K562 (cell line): ENCODE results near the gene ATP5PB. TPM values are rescaled to one million over a fixed set of nuclear protein-coding genes. Genes with fewer than 3 reads are reported as not detected.

Experiments used
- ATF3 ChIP-seq, 2 experiments: fragments of 450-650 bp in 1 of 2; sonication (generic) in 1 of 2; formaldehyde crosslinking in 1 of 2; IDR thresholded peaks in 1 of 2; conservative IDR thresholded peaks in 1 of 2; 2 replicates each; pipeline versions ENCODE4 v1.6.1 to v1.8.1; 2016 to 2023; ENCODE audit warnings: mild to moderate bottlenecking in 2 of 2, moderate library complexity in 2 of 2, inconsistent platforms in 1 of 2, missing genetic modification reagents in 1 of 2
- CTCFL ChIP-seq: IDR thresholded peaks from 2 replicates; pipeline ENCODE4 v1.6.1; 2011; ENCODE audit warnings: borderline replicate concordance, low read depth, mild to moderate bottlenecking, moderate library complexity, low read length; ENCODE audit not compliant: insufficient read depth, poor library complexity, severe bottlenecking
- DPF2 ChIP-seq: fragments of 450-650 bp; IDR thresholded peaks from 2 replicates; pipeline ENCODE4 v1.6.1; 2016
- FOXK2 ChIP-seq, 2 experiments: fragments of 450-650 bp; IDR thresholded peaks in 1 of 2; conservative IDR thresholded peaks in 1 of 2; 2 replicates each; pipeline ENCODE4 v1.6.1; 2016; ENCODE audit warnings: low read depth in 2 of 2, mild to moderate bottlenecking in 1 of 2
- JUND ChIP-seq, 2 experiments: IDR thresholded peaks; 2 replicates in 1 of 2; 3 replicates in 1 of 2; pipeline ENCODE4 v1.6.1; 2011; ENCODE audit warnings: borderline replicate concordance in 2 of 2, low read depth in 2 of 2, low read length in 2 of 2, improper control_type of control experiment in 1 of 2, missing biosample characterization in 1 of 2, missing genetic modification characterization in 1 of 2, missing genetic modification reagents in 1 of 2
- MLX ChIP-seq, 2 experiments: fragments of 450-650 bp in 1 of 2; sonication (generic) in 1 of 2; formaldehyde crosslinking; conservative IDR thresholded peaks; 2 replicates each; pipeline versions ENCODE4 v1.4.0 to v1.8.1; 2020 to 2022; ENCODE audit warnings: mild to moderate bottlenecking in 1 of 2, missing genetic modification reagents in 1 of 2
- MXI1 ChIP-seq: IDR thresholded peaks from 2 replicates; pipeline ENCODE4 v1.6.1; 2011; ENCODE audit warnings: low read depth, mild to moderate bottlenecking, improper control_type of control experiment, low read length
- NBN ChIP-seq: fragments of 450-650 bp; IDR thresholded peaks from 2 replicates; pipeline ENCODE4 v1.6.1; 2016; ENCODE audit warnings: low read depth, mild to moderate bottlenecking
- NFE2 ChIP-seq: IDR thresholded peaks from 2 replicates; pipeline ENCODE4 v1.6.1; 2014; ENCODE audit warnings: antibody characterized with exemption, low read depth
- NFYB ChIP-seq: IDR thresholded peaks from 2 replicates; pipeline ENCODE4 v1.6.1; 2011; ENCODE audit warnings: mild to moderate bottlenecking, moderate library complexity; ENCODE audit not compliant: insufficient read length; ENCODE audit errors: extremely low read depth
- NR2C1 ChIP-seq, 2 experiments: fragments of 450-650 bp; IDR thresholded peaks; 2 replicates each; pipeline ENCODE4 v1.6.1; 2017; ENCODE audit warnings: mild to moderate bottlenecking in 2 of 2, antibody characterized with exemption in 1 of 2, inconsistent platforms in 1 of 2, missing compliant biosample characterization in 1 of 2, missing genetic modification characterization in 1 of 2
- PBX2 ChIP-seq, 2 experiments: IDR thresholded peaks in 1 of 2; conservative IDR thresholded peaks in 1 of 2; 2 replicates each; pipeline ENCODE4 v1.6.1; 2016; ENCODE audit warnings: low read depth in 2 of 2, mild to moderate bottlenecking in 1 of 2, missing compliant biosample characterization in 1 of 2, missing genetic modification characterization in 1 of 2, moderate library complexity in 1 of 2
- PKNOX1 ChIP-seq: fragments of 450-650 bp; IDR thresholded peaks from 2 replicates; pipeline ENCODE4 v1.6.1; 2016
- SMARCA4 ChIP-seq: fragments of 450-650 bp; IDR thresholded peaks from 2 replicates; pipeline ENCODE4 v1.6.1; 2016
- STAT5B ChIP-seq: fragments of 250-450 bp; sonication (Bioruptor Pico); IDR thresholded peaks from 2 replicates; pipeline ENCODE4 v1.8.0; 2021; ENCODE audit warnings: mild to moderate bottlenecking, inconsistent platforms
- ZNF316 ChIP-seq: fragments of 450-650 bp; IDR thresholded peaks from 2 replicates; pipeline ENCODE4 v1.6.1; 2016
- polyA plus RNA-seq, 8 experiments: library from polyadenylated mRNA; depleted of rRNA in 4 of 8; stranded (reverse) in 5 of 8; unstranded in 3 of 8; fragments of >200 nt; fragmentation: Nextera tagmentation in 2 of 8; fragmentation: Illumina TruSeq in 1 of 8; extraction: Ambion mirVana in 2 of 8; extraction: Trizol in 1 of 8; gene quantifications; 2 replicates each; pipeline versions ENCODE4 v1.2.1 to v1.2.3, GENCODE V29; 2011 to 2014; ENCODE audit warnings: inconsistent platforms in 1 of 8, missing spikeins in 1 of 8
- total RNA-seq, 7 experiments: library from RNA; depleted of rRNA in 6 of 7; stranded (reverse); fragments of >200 nt in 6 of 7; fragmentation: Illumina TruSeq in 2 of 7; extraction: Trizol in 2 of 7; gene quantifications; 2 replicates each; pipeline versions ENCODE4 v1.2.1 to v1.2.3, GENCODE V29; 2011 to 2021; ENCODE audit warnings: low replicate concordance in 1 of 7

Gene ATP5PB
- total and polyA plus RNA-seq, 9 of the 15 experiments (the other 6 are each of a cell fraction or from before 2014, with no cell fraction given) = 651 to 2,735 (median 1,061) TPM

- peak; percentile 42 for TF ChIP-seq CTCFL
- peak; percentile 70; the same call in 1 of the 2 replicates for TF ChIP-seq DPF2
- peak; percentile 11 for TF ChIP-seq NFYB
- no peak for TF ChIP-seq NR2C1 (IDR thresholded peaks at IDR 0.05)
- 0 out of 2 replicates have a peak, but pooled peaks have one; percentile 41 for TF ChIP-seq NR2C1 (tag; IDR thresholded peaks at IDR 0.05)
- TF ChIP-seq MLX (CRISPR knock-in tag; conservative IDR thresholded peaks at IDR 0.05) = no peak
- no peak for TF ChIP-seq PBX2 (CRISPR knock-in tag; IDR thresholded peaks at IDR 0.05; ENCODE audit: low read depth)
- peak; percentile 77 for TF ChIP-seq PBX2 (tag; conservative IDR thresholded peaks at IDR 0.05; ENCODE audit: low read depth)
- peak in 1 of 2 experiments; percentile 31; a peak in 1 of 4 replicates for TF ChIP-seq FOXK2 (conservative IDR thresholded peaks at IDR 0.05 in 1 of 2, IDR thresholded peaks at IDR 0.05 in 1 of 2; ENCODE audit: low read depth in 2 of 2)
- peak; percentile 27; the same call in 1 of the 2 replicates for TF ChIP-seq ATF3 (IDR thresholded peaks at IDR 0.05)
- no peak for TF ChIP-seq ATF3 (CRISPR knock-in tag; conservative IDR thresholded peaks at IDR 0.05)
- peak; percentile 71 for TF ChIP-seq NFE2
- TF ChIP-seq MXI1 = no peak
- TF ChIP-seq ZNF316 = peak; percentile 45; the same call in 1 of the 2 replicates
- peak; percentile 56 for TF ChIP-seq SMARCA4
- no peak for TF ChIP-seq STAT5B (CRISPR knock-in tag)
- TF ChIP-seq PKNOX1 = peak; percentile 86
- no peak for TF ChIP-seq NBN
- TF ChIP-seq JUND (IDR thresholded peaks at IDR 0.05; ENCODE audit: borderline replicate concordance, low read depth, low read length) = no peak; the same call in 1 of the 2 replicates
- TF ChIP-seq JUND (tag; IDR thresholded peaks at IDR 0.05; ENCODE audit: borderline replicate concordance, low read depth, low read length) = no peak; the same call in 2 of the 3 replicates
Measured at GRCh38 chr1:111467865-111468716, 18.8 kb downstream of the ATP5PB start (continued).
